ENCODE results near the gene COMMD4.
A peak's percentile ranks its signal among the peaks of the same experiment; 100 is the strongest.
"Not testable (repeated sequence)": the region's sequence is repeated elsewhere in the genome, so short reads cannot be mapped to it uniquely, and the experiment has no call there.

Gene COMMD4

GRCh38 chr15:75368689-75369239, 32.9 kb downstream of the COMMD4 start:
- Mint-ChIP-seq H3K27me3 (ENCODE audit: low read depth, poor library complexity) (no peaks in the 10 kb centered on the region), H3K9me3 (no peaks in the 10 kb centered on the region), H3K4me1 (peaks cover 15% of the 10 kb centered on the region), H3K27ac (peak overlapping the region; percentile 98), H3K36me3 (ENCODE audit: low read depth) (peaks cover 28% of the 10 kb centered on the region), H3K4me3 (peak overlapping the region; percentile 92)
- DNase-seq = peak; percentile 26
- no peak for TF ChIP-seq CTCF (IDR thresholded peaks at IDR 0.05)

GRCh38 chr15:75369897-75370581, 34.2 kb downstream of the COMMD4 start:
- Mint-ChIP-seq H3K27me3 (ENCODE audit: low read depth, poor library complexity) (no peaks in the 10 kb centered on the region), H3K4me3 (peak overlapping the region; percentile 92), H3K4me1 (peaks cover 15% of the 10 kb centered on the region), H3K27ac (peak overlapping the region; percentile 76), H3K9me3 (no peaks in the 10 kb centered on the region), H3K36me3 (ENCODE audit: low read depth) (peaks cover 37% of the 10 kb centered on the region)
- no peak for TF ChIP-seq CTCF (IDR thresholded peaks at IDR 0.05)
- DNase-seq = no peak

GRCh38 chr15:75371486-75371885, 35.6 kb downstream of the COMMD4 start:
- Mint-ChIP-seq H3K9me3 (no peaks in the 10 kb centered on the region), H3K4me1 (peaks cover 15% of the 10 kb centered on the region)

GRCh38 chr15:75371901-75372688, 36.2 kb downstream of the COMMD4 start:
- peaks cover 54% of the 10 kb centered on the region for H3K36me3 Mint-ChIP-seq (ENCODE audit: low read depth)
- H3K27me3 Mint-ChIP-seq (ENCODE audit: low read depth, poor library complexity) = no peaks in the 10 kb centered on the region
- DNase-seq = no peak
- no peak overlapping the region for H3K4me3 Mint-ChIP-seq
- peak overlapping the region; percentile 59 for H3K27ac Mint-ChIP-seq
- no peak for TF ChIP-seq CTCF (IDR thresholded peaks at IDR 0.05)
- H3K4me1 Mint-ChIP-seq = peaks cover 15% of the 10 kb centered on the region
- no peaks in the 10 kb centered on the region for H3K9me3 Mint-ChIP-seq

More at GRCh38 chr15:75371486-75371885, 35.6 kb downstream of the COMMD4 start:
- peaks cover 51% of the 10 kb centered on the region for H3K36me3 Mint-ChIP-seq (ENCODE audit: low read depth)
- no peak for DNase-seq
- no peak overlapping the region for H3K4me3 Mint-ChIP-seq
- TF ChIP-seq CTCF (IDR thresholded peaks at IDR 0.05) = no peak
- H3K27me3 Mint-ChIP-seq (ENCODE audit: low read depth, poor library complexity) = no peaks in the 10 kb centered on the region
- no peak overlapping the region for H3K27ac Mint-ChIP-seq

- no peak overlapping the region for H3K4me3 Mint-ChIP-seq
- no peaks in the 10 kb centered on the region for H3K27me3 Mint-ChIP-seq (ENCODE audit: low read depth, poor library complexity)
Observed at GRCh38 chr15:75380773-75381172, 44.9 kb downstream of the COMMD4 start.

GRCh38 chr15:75383986-75384385, 48.1 kb downstream of the COMMD4 start:
- not testable (repeated sequence) for H3K27ac Mint-ChIP-seq; H3K4me1 Mint-ChIP-seq; H3K9me3 Mint-ChIP-seq; H3K4me3 Mint-ChIP-seq; H3K27me3 Mint-ChIP-seq (ENCODE audit: low read depth, poor library complexity); DNase-seq
- peaks cover 71% of the 10 kb centered on the region for H3K36me3 Mint-ChIP-seq (ENCODE audit: low read depth)

More at GRCh38 chr15:75380773-75381172, 44.9 kb downstream of the COMMD4 start:
- H3K27ac Mint-ChIP-seq = peak overlapping the region; percentile 14
- DNase-seq = no peak
- no peaks in the 10 kb centered on the region for H3K9me3 Mint-ChIP-seq
- peaks cover 64% of the 10 kb centered on the region for H3K36me3 Mint-ChIP-seq (ENCODE audit: low read depth)
- no peak for TF ChIP-seq CTCF (IDR thresholded peaks at IDR 0.05)
- H3K4me1 Mint-ChIP-seq = no peaks in the 10 kb centered on the region

Data from nephron progenitor cell (in vitro differentiated cells).